Measurements from ENCODE around the gene OR1D5. TPM values are rescaled to one million over a fixed set of nuclear protein-coding genes. Genes with fewer than 3 reads are reported as not detected.

OR1D5 gene
- polyA plus RNA-seq, 1 experiment, result not detected

DNA sequence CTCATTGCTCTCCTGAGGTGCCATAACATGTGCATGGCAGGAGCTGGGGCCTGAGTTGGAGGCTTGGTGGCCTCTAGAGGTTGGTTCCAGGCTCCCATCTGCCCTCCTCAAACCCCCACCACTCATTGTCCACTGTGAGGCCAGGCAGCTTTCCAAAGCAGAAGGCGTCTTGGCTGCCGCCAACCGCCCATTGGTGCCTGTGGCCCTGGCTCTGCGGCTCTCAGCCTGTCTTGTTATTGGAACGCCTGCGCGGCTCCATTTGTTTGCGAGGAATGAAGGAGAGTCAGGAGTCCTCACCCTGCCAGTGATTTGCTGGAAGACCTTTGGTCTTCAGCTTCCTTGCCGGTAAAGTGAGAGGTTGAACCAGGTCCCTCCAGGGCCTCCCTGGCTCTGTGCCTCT, 43.6 kb downstream of the OR1D5 start:
- ChIA-PET CTCF (interaction anchor here (2.4 kb wide), 1 partner anchor 192 kb away, joined by 7 read pairs; no protein-coding TSS in a partner anchor), POLR2A (no interaction called here)
- DNase-seq (ENCODE audit: low read depth), result no peak
- Histone ChIP-seq H3K36me3 (ENCODE audit: control insufficient read depth, insufficient read depth, low read length) (peaks cover 1% of the 10 kb centered on the region), H3K27me3 (ENCODE audit: control insufficient read depth, insufficient read depth, low read length) (no peaks in the 10 kb centered on the region), H3K4me3 (ENCODE audit: low read depth, low read length) (no peak overlapping the region)
- TF ChIP-seq, protein P1, sequence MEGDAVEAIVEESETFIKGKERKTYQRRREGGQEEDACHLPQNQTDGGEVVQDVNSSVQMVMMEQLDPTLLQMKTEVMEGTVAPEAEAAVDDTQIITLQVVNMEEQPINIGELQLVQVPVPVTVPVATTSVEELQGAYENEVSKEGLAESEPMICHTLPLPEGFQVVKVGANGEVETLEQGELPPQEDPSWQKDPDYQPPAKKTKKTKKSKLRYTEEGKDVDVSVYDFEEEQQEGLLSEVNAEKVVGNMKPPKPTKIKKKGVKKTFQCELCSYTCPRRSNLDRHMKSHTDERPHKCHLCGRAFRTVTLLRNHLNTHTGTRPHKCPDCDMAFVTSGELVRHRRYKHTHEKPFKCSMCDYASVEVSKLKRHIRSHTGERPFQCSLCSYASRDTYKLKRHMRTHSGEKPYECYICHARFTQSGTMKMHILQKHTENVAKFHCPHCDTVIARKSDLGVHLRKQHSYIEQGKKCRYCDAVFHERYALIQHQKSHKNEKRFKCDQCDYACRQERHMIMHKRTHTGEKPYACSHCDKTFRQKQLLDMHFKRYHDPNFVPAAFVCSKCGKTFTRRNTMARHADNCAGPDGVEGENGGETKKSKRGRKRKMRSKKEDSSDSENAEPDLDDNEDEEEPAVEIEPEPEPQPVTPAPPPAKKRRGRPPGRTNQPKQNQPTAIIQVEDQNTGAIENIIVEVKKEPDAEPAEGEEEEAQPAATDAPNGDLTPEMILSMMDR (IDR thresholded peaks at IDR 0.05; ENCODE audit: insufficient read depth, low read depth, low read length), result no peak

DNA sequence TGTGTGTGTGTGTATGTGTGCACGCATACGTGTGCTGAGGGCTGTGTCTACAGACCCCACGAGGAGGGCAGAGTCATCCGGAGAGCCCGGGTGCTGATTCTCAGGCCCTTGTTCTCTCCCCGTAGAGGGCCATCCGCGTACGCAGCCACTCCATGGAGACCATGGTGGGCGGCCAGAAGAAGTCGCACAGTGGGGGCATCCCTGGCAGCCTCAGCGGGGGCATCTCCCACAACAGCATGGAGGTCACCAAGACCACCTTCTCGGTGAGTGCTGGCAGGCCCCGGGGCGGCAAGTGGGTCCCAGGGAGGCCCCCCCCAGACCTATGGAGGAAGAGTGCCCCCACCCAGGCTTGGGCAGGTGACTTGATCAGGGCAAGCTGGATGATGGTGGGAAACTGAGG, 45.5 kb downstream of the OR1D5 start:
- H3K27me3 ChIP-seq (ENCODE audit: control insufficient read depth, insufficient read depth, low read length), result no peaks in the 10 kb centered on the region
- H3K36me3 ChIP-seq (ENCODE audit: control insufficient read depth, insufficient read depth, low read length), result peaks cover 1% of the 10 kb centered on the region
- TF ChIP-seq, protein P1 (IDR thresholded peaks at IDR 0.05; ENCODE audit: insufficient read depth, low read depth, low read length), result no peak
- no peak overlapping the region for H3K4me3 ChIP-seq (ENCODE audit: low read depth, low read length)
- CTCF ChIA-PET, result interaction anchor here (2.4 kb wide), 1 partner anchor 190 kb away, joined by 7 read pairs; no protein-coding TSS in a partner anchor
- POLR2A ChIA-PET, result no interaction called here
- no peak for DNase-seq (ENCODE audit: low read depth)

DNA sequence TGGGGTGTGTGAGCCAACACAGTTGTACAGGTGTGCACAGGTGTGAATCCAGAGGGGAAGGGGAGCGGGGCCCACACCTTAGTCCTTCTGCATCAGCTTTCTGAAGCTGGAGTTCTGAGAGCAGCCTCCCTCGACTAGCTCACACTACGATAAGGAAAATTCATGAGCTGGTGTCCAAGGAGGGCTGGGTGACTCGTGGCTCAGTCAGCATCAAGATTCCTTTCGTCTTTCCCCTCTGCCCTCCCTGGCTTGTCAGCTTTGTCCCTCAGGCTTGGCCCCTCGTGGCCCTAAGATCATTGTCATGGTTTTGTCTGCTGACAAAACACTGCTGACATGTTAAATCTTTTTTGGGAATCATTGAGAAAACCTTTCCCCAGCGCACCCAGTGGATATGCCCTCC, 47.5 kb downstream of the OR1D5 start:
- Histone ChIP-seq H3K27me3 (ENCODE audit: control insufficient read depth, insufficient read depth, low read length) (no peaks in the 10 kb centered on the region), H3K36me3 (ENCODE audit: control insufficient read depth, insufficient read depth, low read length) (peaks cover 1% of the 10 kb centered on the region), H3K4me3 (ENCODE audit: low read depth, low read length) (no peak overlapping the region)
- ChIA-PET POLR2A (no interaction called here), CTCF (interaction anchor here (0.9 to 5.8 kb wide), 5 partner anchors 11 to 190 kb away, joined by 3 to 83 read pairs (median 3); no protein-coding TSS in a partner anchor)
- no peak for DNase-seq (ENCODE audit: low read depth)
- TF ChIP-seq, protein P1 (IDR thresholded peaks at IDR 0.05; ENCODE audit: insufficient read depth, low read depth, low read length), result no peak

DNA sequence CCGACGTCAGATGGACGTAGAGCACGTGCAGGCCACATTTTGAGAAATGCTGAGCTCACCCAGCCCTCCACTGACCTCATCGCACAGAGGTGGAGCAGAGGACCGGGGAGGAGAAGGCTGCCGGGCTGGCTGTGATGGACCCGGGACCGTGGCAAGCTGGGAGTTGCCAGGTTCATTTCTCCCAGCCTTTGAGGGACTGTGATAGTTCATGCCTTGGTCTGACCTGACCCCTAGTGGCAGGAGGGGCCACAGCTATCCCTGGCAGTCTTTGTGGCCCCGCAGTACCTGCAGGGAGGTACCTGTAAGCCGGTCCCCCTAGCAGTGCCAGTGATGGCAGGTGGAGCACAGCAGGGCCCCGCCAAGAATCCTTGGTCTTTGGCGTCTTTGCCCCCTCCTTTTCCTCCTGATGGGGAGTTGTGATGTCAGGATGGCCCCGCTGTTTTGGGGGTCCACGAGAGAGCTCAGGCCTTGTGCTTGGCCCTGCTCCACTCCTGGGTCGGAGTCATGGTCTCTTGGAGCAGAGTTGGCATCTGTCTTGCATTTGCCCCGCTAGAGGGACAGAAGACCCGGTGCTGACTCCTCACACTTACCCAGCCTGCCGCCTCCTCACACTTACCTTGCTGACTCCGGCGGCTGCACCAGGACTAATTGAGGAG, 50.4 kb downstream of the OR1D5 start:
- H3K27me3 ChIP-seq (ENCODE audit: control insufficient read depth, insufficient read depth, low read length), result no peaks in the 10 kb centered on the region
- H3K36me3 ChIP-seq (ENCODE audit: control insufficient read depth, insufficient read depth, low read length), result peaks cover 5% of the 10 kb centered on the region
- no peak overlapping the region for H3K4me3 ChIP-seq (ENCODE audit: low read depth, low read length)
- ChIA-PET POLR2A (interaction anchor here (0.6 kb wide), 1 partner anchor 833 kb away, joined by 3 read pairs; the partner anchor contains the start of gene NCBP3), CTCF (interaction anchor here (0.7 to 5.8 kb wide), 30 partner anchors 8 to 396 kb away, joined by 3 to 83 read pairs (median 4); no protein-coding TSS in a partner anchor)
- no peak for DNase-seq (ENCODE audit: low read depth)
- TF ChIP-seq, protein P1 (IDR thresholded peaks at IDR 0.05; ENCODE audit: insufficient read depth, low read depth, low read length), result peak; percentile 84

Other genes with a start within 250 kb of the OR1D5 start
- gene OR1D2, start 40.8 kb upstream of the OR1D5 start, polyA plus RNA-seq (2011; rRNA removed), result not detected in 2 replicates
- not detected in 2 replicates for gene OR1G1, start 63.9 kb upstream of the OR1D5 start, polyA plus RNA-seq (2011; rRNA removed)
- not detected in 2 replicates for gene OR1A2, start 133.9 kb upstream of the OR1D5 start, polyA plus RNA-seq (2011; rRNA removed)
- gene OR1A1, start 144.1 kb upstream of the OR1D5 start, polyA plus RNA-seq (2011; rRNA removed), result not detected in 2 replicates
- gene OR3A1, start 234.8 kb upstream of the OR1D5 start, polyA plus RNA-seq (2011; rRNA removed), result not detected in 2 replicates